Activated naive CD8-positive, alpha-beta T cell (primary cell): ENCODE results near the gene HSD17B1.

ENCODE experiments used
- H3K27ac Mint-ChIP-seq: one replicate; pipeline ENCODE4 v1.8.0; 2021; ENCODE audit warnings: mixed read lengths
- H3K27me3 Mint-ChIP-seq: one replicate; pipeline ENCODE4 v1.8.0; 2021; ENCODE audit warnings: mixed read lengths
- H3K36me3 Mint-ChIP-seq: one replicate; pipeline ENCODE4 v1.8.0; 2021; ENCODE audit warnings: mixed read lengths
- H3K4me1 Mint-ChIP-seq: one replicate; pipeline ENCODE4 v1.8.0; 2021; ENCODE audit warnings: low read depth, mixed read lengths
- H3K4me3 Mint-ChIP-seq: one replicate; pipeline ENCODE4 v1.8.0; 2021; ENCODE audit warnings: mild to moderate bottlenecking, mixed read lengths
- H3K9me3 Mint-ChIP-seq: one replicate; pipeline ENCODE4 v1.8.0; 2021; ENCODE audit warnings: low read depth, mixed read lengths

Gene HSD17B1

DNA sequence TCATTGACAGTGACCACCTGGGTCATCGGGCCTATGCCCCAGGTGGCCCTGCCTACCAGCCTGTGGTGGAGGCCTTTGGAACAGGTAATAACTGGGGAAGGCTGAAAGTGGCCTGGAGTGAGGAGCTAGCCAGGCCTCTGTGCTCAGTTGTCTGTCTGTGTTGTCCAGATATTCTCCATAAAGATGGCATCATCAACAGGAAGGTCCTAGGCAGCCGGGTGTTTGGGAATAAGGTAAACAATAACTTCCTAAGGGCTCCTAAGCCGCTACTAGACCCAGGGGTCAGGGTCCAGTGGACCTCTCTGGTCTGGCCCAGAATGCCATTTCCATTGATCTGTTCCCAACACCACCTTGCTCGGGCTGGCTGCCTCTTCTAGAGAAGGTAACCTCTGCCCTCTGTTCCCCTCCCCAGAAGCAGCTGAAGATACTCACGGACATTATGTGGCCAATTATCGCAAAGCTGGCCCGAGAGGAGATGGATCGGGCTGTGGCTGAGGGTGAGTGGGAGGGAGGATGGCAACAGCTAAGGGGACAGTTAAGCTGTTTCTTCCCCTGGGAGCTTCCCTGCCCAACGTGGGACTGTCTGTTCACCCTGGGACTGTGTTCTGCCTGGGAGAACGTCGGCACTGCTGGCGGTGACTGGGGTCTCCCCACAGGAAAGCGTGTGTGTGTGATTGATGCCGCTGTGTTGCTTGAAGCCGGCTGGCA, 12.2 kb downstream of the HSD17B1 start:
- Mint-ChIP-seq H3K27me3 (no peaks in the 10 kb centered on the region), H3K36me3 (peaks cover 7% of the 10 kb centered on the region), H3K4me1 (peaks cover 44% of the 10 kb centered on the region), H3K27ac (peak overlapping the region; percentile 41), H3K4me3 (peak overlapping the region; percentile 59), H3K9me3 (no peaks in the 10 kb centered on the region)

DNA sequence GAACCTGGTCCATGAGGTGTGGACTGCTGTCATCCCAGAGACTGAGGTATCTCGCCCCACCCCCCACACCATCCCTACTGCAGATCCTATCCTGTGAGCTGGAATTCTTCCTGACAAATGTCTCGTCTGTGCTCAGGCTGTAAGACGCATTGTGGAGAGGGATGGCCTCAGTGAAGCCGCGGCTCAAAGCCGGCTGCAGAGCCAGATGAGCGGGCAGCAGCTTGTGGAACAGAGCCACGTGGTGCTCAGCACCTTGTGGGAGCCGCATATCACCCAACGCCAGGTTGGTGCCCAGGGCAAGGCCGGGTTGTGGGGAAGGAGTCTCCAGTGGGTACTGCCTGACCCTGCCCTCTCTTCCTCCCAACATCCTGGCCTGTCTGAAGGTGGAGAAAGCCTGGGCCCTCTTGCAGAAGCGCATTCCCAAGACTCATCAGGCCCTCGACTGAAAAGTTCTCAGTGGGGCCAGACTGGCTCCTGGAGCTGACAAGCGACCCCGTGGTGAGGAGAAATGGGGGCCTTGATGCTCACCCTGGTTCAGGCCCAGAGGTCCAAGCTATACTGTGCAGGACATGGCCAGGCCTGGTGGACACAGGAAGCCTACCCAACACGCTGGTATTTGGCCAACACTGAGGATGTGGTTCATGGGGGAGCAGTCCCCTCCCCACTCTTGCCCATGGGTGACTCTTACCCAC, 12.9 kb downstream of the HSD17B1 start:
- H3K4me3 Mint-ChIP-seq = peak overlapping the region; percentile 97
- no peaks in the 10 kb centered on the region for H3K9me3 Mint-ChIP-seq
- H3K27me3 Mint-ChIP-seq = no peaks in the 10 kb centered on the region
- peaks cover 46% of the 10 kb centered on the region for H3K4me1 Mint-ChIP-seq
- peaks cover 7% of the 10 kb centered on the region for H3K36me3 Mint-ChIP-seq
- peak overlapping the region; percentile 94 for H3K27ac Mint-ChIP-seq

DNA sequence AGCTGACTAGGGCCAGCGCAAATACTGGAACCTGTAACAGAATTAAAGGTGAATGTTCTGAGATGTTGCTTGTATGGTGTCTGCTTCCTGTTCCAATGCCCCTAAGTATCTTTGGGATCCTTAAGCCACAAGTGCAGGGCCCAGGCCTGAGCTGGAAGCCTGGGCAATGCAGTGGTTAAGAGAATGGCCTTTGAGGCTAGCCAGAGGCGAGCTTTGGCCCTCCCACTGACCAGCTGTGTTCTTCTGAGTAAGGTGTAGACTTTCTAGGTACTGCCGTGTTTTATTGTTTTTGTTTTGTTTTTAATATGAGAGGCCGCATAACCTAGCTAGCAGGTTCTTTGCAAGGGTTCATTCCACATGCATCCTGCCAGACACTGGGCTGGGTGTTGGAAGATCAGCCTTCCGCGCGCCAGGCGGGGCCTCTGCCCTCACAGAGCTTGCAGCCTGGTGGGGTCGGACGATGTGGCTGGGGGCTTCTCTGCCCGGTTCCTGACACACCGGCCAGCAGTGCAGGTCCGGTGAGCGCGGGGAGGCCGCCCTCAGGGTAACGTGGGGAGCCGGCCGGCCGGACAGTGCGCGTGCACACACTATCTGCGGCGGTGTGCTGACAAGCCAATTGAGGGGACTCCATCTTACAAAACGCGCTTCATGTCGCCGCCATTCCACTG, 13.6 kb downstream of the HSD17B1 start:
- H3K4me1 Mint-ChIP-seq = peaks cover 44% of the 10 kb centered on the region
- peaks cover 7% of the 10 kb centered on the region for H3K36me3 Mint-ChIP-seq
- H3K9me3 Mint-ChIP-seq = no peaks in the 10 kb centered on the region
- H3K27me3 Mint-ChIP-seq = no peaks in the 10 kb centered on the region
- peak overlapping the region; percentile 97 for H3K4me3 Mint-ChIP-seq
- H3K27ac Mint-ChIP-seq = peak overlapping the region; percentile 94

DNA sequence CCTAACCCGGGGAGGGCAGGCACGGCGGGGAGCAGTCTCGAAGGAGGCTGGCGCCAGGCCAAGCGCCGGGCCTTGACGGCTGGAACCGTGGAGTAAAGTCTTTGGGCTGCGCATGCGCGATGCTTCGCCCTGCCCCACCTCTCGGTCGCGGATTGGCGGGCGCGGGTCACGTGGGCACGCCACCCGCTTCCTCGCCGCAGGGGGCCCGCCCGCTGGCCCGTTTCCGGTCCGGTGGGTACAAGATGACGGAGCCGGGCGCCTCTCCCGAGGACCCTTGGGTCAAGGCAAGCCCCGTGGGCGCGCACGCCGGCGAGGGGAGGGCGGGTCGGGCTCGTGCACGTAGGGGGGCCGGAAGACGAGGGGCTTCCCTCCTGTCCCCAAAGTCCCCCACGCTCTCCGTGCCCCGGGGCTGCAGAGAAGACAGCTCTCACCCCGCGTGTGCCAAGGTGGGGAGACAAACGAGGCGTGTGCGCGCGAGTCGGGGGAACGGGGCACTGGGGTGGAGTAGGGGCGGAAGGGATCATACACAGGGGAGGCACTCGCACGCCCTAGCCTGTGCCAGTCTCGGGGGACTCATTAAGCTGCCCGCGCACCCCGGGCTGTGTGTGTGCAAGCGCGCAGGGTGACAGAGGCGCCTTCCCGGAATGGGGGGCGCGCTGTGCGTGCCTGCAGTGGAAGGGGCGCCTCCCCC, 14.3 kb downstream of the HSD17B1 start, which contains the start of gene MLX:
Gene MLX (plus strand): TSS at position 218 of the 691 bp plus-strand sequence. CDS start 25 bp downstream, at position 243.
- Mint-ChIP-seq H3K27me3 (no peaks in the 10 kb centered on the region), H3K36me3 (peaks cover 7% of the 10 kb centered on the region), H3K27ac (peak within 1 kb of the TSS; percentile 95), H3K9me3 (no peaks in the 10 kb centered on the region), H3K4me1 (peaks cover 38% of the 10 kb centered on the region), H3K4me3 (peak within 1 kb of the TSS; percentile 97)

DNA sequence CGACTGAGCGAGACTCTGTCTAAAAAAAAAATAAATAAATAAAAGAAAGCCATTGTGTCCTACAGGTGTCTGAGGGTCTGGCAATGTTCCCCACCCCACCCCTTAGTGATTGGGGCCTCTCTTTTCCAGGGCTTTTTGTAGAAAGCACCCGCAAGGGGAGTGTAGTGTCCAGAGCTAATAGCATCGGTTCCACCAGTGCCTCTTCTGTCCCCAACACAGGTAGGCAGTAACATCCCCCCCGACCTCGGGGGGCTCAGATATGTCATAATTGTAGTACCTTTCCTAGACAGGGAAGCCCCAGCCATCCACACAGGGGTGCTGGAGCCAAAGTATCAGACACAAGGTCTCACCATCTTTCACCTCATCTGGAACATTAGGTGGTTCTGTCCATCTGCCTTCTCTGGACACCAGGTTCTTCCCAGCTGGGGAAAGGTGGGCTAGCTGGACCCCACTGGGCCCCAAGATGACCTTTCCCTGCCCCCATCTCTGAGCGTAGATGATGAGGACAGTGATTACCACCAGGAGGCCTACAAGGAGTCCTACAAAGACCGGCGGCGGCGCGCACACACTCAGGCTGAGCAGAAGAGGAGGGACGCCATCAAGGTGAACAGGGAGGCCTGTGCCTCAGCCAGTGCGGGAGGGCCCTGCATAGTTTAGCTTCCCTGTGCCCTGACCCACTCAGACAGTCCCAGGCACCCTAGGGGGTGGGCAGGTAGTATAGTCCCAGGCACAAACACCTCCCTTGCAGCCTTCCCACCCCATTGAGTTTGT, 15.8 kb downstream of the HSD17B1 start:
- Mint-ChIP-seq H3K4me3 (peak overlapping the region; percentile 97), H3K27me3 (no peaks in the 10 kb centered on the region), H3K9me3 (no peaks in the 10 kb centered on the region), H3K4me1 (peaks cover 32% of the 10 kb centered on the region), H3K27ac (peak overlapping the region; percentile 95), H3K36me3 (peaks cover 11% of the 10 kb centered on the region)

DNA sequence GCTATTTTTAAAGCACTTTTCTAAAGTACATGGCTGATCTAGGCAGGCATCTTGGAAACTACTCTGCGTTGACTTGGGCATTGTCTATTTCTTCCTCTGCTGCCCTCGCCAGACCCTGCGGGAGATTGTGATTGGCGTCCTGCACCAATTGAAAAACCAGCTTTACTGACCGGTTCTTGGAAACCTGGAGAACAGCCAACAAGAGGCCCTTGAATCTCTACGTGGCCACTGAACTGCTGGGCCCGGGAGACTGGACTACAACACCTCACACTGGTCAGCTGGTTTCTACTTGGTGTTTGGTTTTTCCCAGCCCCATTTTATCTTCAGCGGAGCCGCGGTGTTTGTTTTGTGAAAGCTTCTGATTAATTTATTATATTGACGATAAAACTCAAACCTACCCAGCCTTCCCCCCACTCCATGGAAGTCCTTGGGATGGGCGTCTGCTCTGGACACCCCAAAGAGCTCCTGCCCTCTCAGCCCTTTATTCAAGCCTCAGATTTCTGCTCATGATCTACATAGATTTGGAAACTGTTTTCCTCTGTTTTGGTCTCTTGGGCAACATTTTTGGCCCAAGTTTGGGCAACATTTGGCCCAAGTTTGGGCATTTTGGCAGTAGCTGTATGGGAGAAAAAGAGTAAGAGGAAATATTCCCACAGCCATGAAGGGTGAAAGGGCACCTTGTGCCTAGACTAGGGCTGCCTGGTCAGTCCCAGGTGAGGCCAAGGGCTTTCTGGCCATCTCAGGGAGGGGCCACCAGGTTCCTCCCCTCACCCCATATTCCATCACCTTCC, 18.9 kb downstream of the HSD17B1 start:
- no peak overlapping the region for H3K4me3 Mint-ChIP-seq
- peak overlapping the region; percentile 28 for H3K27ac Mint-ChIP-seq
- no peaks in the 10 kb centered on the region for H3K9me3 Mint-ChIP-seq
- H3K27me3 Mint-ChIP-seq = no peaks in the 10 kb centered on the region
- H3K36me3 Mint-ChIP-seq = peaks cover 7% of the 10 kb centered on the region
- H3K4me1 Mint-ChIP-seq = peaks cover 33% of the 10 kb centered on the region

DNA sequence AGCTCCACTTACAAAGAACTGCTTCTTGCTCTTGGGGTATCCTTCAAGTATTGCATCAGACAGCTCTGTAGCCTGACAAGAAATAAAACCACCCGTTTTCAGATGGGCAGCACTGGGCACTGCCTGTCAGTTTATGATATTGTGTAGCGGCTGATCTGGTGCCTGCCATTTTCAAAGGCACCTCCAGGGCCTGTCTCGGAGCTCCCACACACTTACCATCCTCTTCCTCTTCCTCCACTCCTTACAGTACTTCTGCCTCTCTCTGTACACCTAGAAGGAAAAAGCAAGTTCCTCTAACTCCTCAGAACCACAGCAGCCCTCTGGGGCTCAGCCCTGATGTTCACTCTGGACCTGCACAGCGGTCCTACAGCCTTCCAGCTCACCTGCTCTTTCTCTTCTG, 20.4 kb downstream of the HSD17B1 start:
- Mint-ChIP-seq H3K4me3 (no peak overlapping the region), H3K27ac (peak overlapping the region; percentile 54), H3K27me3 (no peaks in the 10 kb centered on the region), H3K4me1 (peaks cover 33% of the 10 kb centered on the region), H3K9me3 (no peaks in the 10 kb centered on the region), H3K36me3 (peaks cover 3% of the 10 kb centered on the region)

DNA sequence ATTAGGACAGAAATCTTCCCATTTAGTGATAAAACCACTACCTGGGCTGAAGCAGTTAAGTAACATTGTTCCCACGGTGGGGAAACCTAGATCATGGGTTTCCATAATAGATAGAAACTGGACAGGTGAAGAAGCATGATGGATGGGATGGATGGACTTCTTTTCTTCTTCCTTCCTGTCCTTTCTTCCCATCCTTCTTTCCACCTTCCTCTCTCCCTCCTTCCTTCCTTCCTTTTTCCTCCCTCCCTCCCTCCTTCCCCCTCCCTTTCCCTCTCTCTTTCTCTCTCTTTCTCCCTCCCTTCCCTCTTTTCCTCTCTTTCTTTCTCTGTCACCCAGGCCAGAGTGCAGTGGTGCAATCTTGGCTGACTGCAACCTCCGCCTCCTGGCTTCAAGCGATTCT, 21.7 kb downstream of the HSD17B1 start:
- Mint-ChIP-seq H3K36me3 (peaks cover 3% of the 10 kb centered on the region), H3K4me1 (peaks cover 33% of the 10 kb centered on the region), H3K4me3 (no peak overlapping the region), H3K27me3 (no peaks in the 10 kb centered on the region), H3K9me3 (no peaks in the 10 kb centered on the region), H3K27ac (no peak overlapping the region)

DNA sequence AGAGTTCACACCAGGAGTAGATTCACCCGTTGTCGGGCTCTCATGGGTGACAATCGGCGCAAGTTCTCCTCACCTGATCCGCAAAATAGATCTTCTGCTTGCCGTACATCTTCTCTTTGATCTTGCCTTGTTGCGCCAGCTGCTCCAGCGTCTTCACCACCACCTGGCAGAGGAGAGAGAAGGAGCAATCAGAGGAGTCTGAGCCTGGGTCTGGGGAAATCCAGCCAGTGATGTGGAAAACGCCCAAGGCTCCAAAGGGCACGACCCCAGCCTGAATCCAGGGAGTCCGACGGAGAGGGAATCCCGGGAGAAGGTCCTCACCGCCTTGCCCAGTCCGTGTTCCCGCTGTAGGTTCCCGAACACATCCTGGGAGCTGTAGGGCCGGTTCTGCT, 24.4 kb downstream of the HSD17B1 start:
- peak overlapping the region; percentile 99 for H3K27ac Mint-ChIP-seq
- peaks cover 3% of the 10 kb centered on the region for H3K36me3 Mint-ChIP-seq
- peaks cover 29% of the 10 kb centered on the region for H3K4me1 Mint-ChIP-seq
- no peaks in the 10 kb centered on the region for H3K27me3 Mint-ChIP-seq
- H3K9me3 Mint-ChIP-seq = no peaks in the 10 kb centered on the region
- H3K4me3 Mint-ChIP-seq = peak overlapping the region; percentile 100

DNA sequence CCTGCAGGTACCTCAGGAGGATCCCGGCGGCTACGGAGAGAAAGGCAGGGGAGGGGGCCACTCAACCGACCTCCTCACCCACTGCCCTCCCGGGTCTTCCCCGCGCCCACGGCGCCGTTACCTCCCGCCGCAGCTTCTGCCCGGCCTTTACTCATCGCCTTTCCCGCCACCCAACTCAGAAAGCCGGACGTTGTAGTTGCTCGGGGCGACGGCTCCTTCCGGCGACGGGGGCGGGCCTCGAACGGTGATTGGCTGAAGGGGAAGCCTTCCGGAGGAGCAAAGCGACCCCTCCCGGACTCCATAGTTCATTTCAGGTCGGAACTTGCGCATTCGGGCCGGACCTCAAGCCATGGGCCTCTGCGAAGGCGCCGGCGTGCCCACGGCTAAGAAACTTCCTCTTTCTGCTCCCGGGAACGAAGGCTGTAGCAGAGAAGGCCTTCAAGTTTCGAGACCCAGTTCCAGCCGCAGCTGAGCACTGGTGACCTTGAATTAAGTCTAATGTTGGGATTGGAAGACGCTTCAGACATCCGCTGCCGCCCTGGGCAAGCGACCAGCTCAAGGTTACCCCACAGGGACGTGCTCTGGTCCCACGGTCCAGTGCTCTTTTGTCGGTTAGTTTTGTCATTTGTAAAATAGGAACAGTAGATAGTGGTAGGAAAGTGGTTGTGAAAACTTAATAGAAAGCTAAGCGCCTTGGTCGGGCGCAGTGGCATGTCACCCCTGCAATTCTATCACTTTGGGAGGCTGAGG, 25.0 kb downstream of the HSD17B1 start, which contains the start of gene PSMC3IP:
Gene PSMC3IP (minus strand): TSS at position 198 of the 750 bp plus-strand sequence. CDS start 43 bp downstream, at position 155.
- peaks cover 3% of the 10 kb centered on the region for H3K36me3 Mint-ChIP-seq
- peaks cover 29% of the 10 kb centered on the region for H3K4me1 Mint-ChIP-seq
- H3K9me3 Mint-ChIP-seq = no peaks in the 10 kb centered on the region
- H3K27ac Mint-ChIP-seq = peak within 1 kb of the TSS; percentile 99
- H3K4me3 Mint-ChIP-seq = peak within 1 kb of the TSS; percentile 100
- no peaks in the 10 kb centered on the region for H3K27me3 Mint-ChIP-seq

DNA sequence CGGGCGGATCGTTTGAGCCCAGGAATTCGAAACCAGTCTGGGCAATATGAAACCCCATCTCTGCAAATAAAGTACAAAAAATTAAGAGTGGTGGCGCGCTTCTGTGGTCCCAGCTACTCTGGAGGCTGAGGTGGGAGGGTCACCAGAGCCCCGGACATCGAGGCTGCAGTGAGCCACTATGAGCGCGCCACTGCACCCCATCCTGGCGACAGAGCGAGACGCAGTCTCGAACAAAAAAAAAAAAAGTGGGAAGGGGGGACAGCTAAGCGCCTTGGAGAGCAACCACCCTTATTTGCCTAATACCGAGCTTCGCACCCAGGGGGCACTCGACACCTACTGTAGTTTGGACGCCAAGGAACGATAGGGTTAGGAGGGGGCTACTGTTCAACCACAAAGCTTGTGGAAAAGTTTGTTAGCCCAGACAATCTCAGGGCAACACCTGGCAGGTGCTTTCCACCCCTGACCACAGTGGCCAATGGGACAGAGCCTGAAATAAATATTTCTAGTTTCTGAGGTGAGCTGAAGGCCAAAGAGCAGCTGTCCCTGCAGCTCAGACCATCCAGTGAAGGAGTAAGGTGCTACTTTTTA, 25.7 kb downstream of the HSD17B1 start:
- Mint-ChIP-seq H3K4me1 (peaks cover 27% of the 10 kb centered on the region), H3K9me3 (no peaks in the 10 kb centered on the region), H3K27me3 (no peaks in the 10 kb centered on the region), H3K36me3 (peaks cover 1% of the 10 kb centered on the region), H3K27ac (peak overlapping the region; percentile 99), H3K4me3 (peak overlapping the region; percentile 100)

DNA sequence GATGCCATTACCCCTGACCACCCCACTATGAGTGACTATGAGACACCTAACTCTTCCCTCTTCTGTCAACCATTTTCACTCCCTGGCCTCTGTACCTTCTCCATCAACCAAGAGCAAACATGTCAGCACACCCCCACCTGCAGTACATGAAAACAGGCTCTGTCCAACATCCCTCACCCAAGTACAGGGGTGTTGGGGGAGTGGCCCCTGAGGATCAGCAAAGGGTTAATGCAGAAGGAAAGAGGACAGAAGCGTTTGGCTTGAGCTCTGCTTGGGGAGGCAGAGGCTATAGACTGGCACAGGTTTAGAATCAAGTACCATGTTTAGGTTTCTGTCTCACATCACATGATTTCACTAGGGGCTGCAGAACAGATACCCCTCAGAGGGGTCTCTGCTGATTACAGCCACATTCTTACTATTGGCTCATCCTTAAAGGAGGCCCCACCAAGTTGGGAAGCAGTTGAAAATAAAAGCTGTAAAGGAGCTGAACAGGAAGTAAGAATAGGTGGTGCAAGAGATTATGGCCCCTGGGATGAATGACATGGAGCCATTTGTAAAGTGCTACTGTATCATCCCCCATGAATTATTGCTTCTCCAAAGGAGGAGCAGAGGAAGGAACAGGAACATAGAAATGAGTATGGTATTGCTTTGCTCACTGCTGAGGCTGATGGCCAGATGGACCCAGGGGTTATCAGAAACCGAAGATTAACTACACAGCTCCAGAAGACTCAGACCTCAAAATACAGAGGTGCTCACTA, 27.2 kb downstream of the HSD17B1 start:
- H3K27me3 Mint-ChIP-seq = no peaks in the 10 kb centered on the region
- H3K4me1 Mint-ChIP-seq = peaks cover 25% of the 10 kb centered on the region
- no peaks in the 10 kb centered on the region for H3K36me3 Mint-ChIP-seq
- peak overlapping the region; percentile 75 for H3K27ac Mint-ChIP-seq
- no peaks in the 10 kb centered on the region for H3K9me3 Mint-ChIP-seq
- H3K4me3 Mint-ChIP-seq = peak overlapping the region; percentile 66
